SK-N-SH (cell line): ENCODE data around the gene PROM1. TPM values are rescaled to one million over a fixed set of nuclear protein-coding genes. Genes with fewer than 3 reads are reported as not detected.

ENCODE experiments used
- CTCF ChIA-PET: fragments of 300-600, 350-600 bp; formaldehyde crosslinking; extraction: SDS; loops from one replicate; lab custom pipeline; 2021; lab: Yijun Ruan, JAX
- POLR2A ChIA-PET: fragments of 350-600 bp; sonication (Branson Sonifier 250); formaldehyde crosslinking; extraction: SDS; loops from one replicate; lab custom pipeline; 2020; ENCODE audit warnings: antibody characterized with exemption, inconsistent platforms; lab: Yijun Ruan, JAX
- DNase-seq: peaks from one replicate; pipeline ENCODE4 v3.0.0; 2012
- H2AFZ ChIP-seq: fragments of 200-600 bp; sonication (generic); 2 replicates; pipeline ENCODE4 v1.8.1; 2016; ENCODE audit warnings: antibody characterized with exemption, mild to moderate bottlenecking, low read depth
- H3F3A ChIP-seq: fragments of 200-600 bp; sonication (generic); replicated peaks from 2 replicates; pipeline ENCODE3; 2016; ENCODE audit warnings: antibody characterized with exemption, mild to moderate bottlenecking; ENCODE audit not compliant: insufficient read depth
- H3K27ac ChIP-seq, 2 experiments: fragments of 200-500 bp in 1 of 2; fragments of 200-600 bp in 1 of 2; sonication (Bioruptor generic) in 1 of 2; sonication (generic), shearing (Covaris generic) in 1 of 2; 2 replicates each; pipeline versions ENCODE4 v1.5.1 to v1.6.1; 2014 to 2016; ENCODE audit warnings: low read depth in 2 of 2, inconsistent platforms in 1 of 2, low read length in 1 of 2, mild to moderate bottlenecking in 1 of 2, mixed read lengths in 1 of 2
- H3K27me3 ChIP-seq: fragments of 200-600 bp; sonication (generic), shearing (Covaris generic); 2 replicates; pipeline ENCODE4 v1.6.1; 2016; ENCODE audit warnings: mixed run types; ENCODE audit not compliant: insufficient read depth
- H3K36me3 ChIP-seq, 2 experiments: fragments of 200-500 bp in 1 of 2; fragments of 200-600 bp in 1 of 2; sonication (Bioruptor generic) in 1 of 2; sonication (generic) in 1 of 2; replicated peaks in 1 of 2; 2 replicates each; pipeline versions ENCODE3 to v1.5.1; 2014 to 2016; ENCODE audit warnings: low read length in 1 of 2, mild to moderate bottlenecking in 1 of 2; ENCODE audit not compliant: insufficient read depth in 2 of 2, control insufficient read depth in 1 of 2
- H3K4me1 ChIP-seq, 2 experiments: fragments of 200-500 bp in 1 of 2; fragments of 200-600 bp in 1 of 2; sonication (Bioruptor generic) in 1 of 2; sonication (generic), shearing (Covaris generic) in 1 of 2; 2 replicates each; pipeline versions ENCODE4 v1.5.1 to v1.6.1; 2014 to 2016; ENCODE audit warnings: low read depth in 1 of 2, low read length in 1 of 2, mixed run types in 1 of 2; ENCODE audit not compliant: insufficient read depth in 2 of 2, control insufficient read depth in 1 of 2
- H3K4me2 ChIP-seq: fragments of 200-600 bp; sonication (generic), shearing (Covaris generic); 2 replicates; pipeline ENCODE4 v1.6.1; 2017; ENCODE audit warnings: mixed run types
- H3K4me3 ChIP-seq, 2 experiments: fragments of 200-500 bp in 1 of 2; fragments of 200-600 bp in 1 of 2; sonication (Bioruptor generic) in 1 of 2; sonication (generic), shearing (Covaris generic) in 1 of 2; 2 replicates each; pipeline versions ENCODE4 v1.5.1 to v1.8.1; 2014 to 2016; ENCODE audit warnings: low read depth in 2 of 2, inconsistent platforms in 1 of 2, low read length in 1 of 2, mild to moderate bottlenecking in 1 of 2, mixed read lengths in 1 of 2, moderate library complexity in 1 of 2
- H3K79me2 ChIP-seq: fragments of 200-600 bp; sonication (generic); 2 replicates; pipeline ENCODE4 v1.8.1; 2017; ENCODE audit warnings: mild to moderate bottlenecking; ENCODE audit not compliant: insufficient read depth
- H3K9ac ChIP-seq: fragments of 200-600 bp; sonication (generic); 2 replicates; pipeline ENCODE4 v1.6.1; 2017; ENCODE audit warnings: mixed run types
- H3K9me2 ChIP-seq: fragments of 200-600 bp; sonication (generic); 2 replicates; pipeline ENCODE4 v1.6.1; 2017; ENCODE audit warnings: mixed run types
- H3K9me3 ChIP-seq: fragments of 200-600 bp; sonication (generic); 2 replicates; pipeline ENCODE4 v1.6.1; 2017; ENCODE audit warnings: mixed run types, mild to moderate bottlenecking, moderate library complexity
- H4K20me1 ChIP-seq: fragments of 200-600 bp; sonication (generic); 2 replicates; pipeline ENCODE4 v1.6.1; 2017; ENCODE audit warnings: mild to moderate bottlenecking, mixed run types; ENCODE audit not compliant: insufficient read depth
- EZH2phosphoT487 ChIP-seq: fragments of 200-600 bp; sonication (generic); IDR thresholded peaks from 2 replicates; pipeline ENCODE4 v1.6.1; 2017; ENCODE audit warnings: low read depth, mixed run types, mild to moderate bottlenecking, antibody characterized with exemption, moderate library complexity, borderline replicate concordance
- IRF3 ChIP-seq: fragments of 150-350 bp; IDR thresholded peaks from 2 replicates; pipeline ENCODE4 v1.6.1; 2016; ENCODE audit warnings: mild to moderate bottlenecking, low read depth, low read length
- JUND ChIP-seq: IDR thresholded peaks from 2 replicates; pipeline ENCODE4 v1.4.0; 2012
- RXRA ChIP-seq: IDR thresholded peaks from 2 replicates; pipeline ENCODE4 v1.4.0; 2012; ENCODE audit warnings: low read depth, mild to moderate bottlenecking, borderline replicate concordance
- SMC3 ChIP-seq: IDR thresholded peaks from 2 replicates; pipeline ENCODE4 v1.6.1; 2012; ENCODE audit warnings: low read depth, low read length, improper control_type of control experiment
- TAF1 ChIP-seq: IDR thresholded peaks from 2 replicates; pipeline ENCODE4 v1.6.1; 2012; ENCODE audit warnings: low read depth, mild to moderate bottlenecking, low read length, moderate library complexity, borderline replicate concordance
- TCF12 ChIP-seq: IDR thresholded peaks from 2 replicates; pipeline ENCODE4 v1.4.0; 2012
- TEAD4 ChIP-seq: IDR thresholded peaks from 2 replicates; pipeline ENCODE4 v1.4.0; 2012; ENCODE audit warnings: mild to moderate bottlenecking, borderline replicate concordance; ENCODE audit not compliant: insufficient read depth
- USF1 ChIP-seq: IDR thresholded peaks from 2 replicates; pipeline ENCODE4 v1.4.0; 2012; ENCODE audit warnings: low read depth, borderline replicate concordance
- USF2 ChIP-seq: fragments of 150-350 bp; IDR thresholded peaks from 2 replicates; pipeline ENCODE4 v1.6.1; 2017; ENCODE audit warnings: antibody characterized with exemption, low read length, low read depth, borderline replicate concordance
- ZBTB33 ChIP-seq: IDR thresholded peaks from 2 replicates; pipeline ENCODE4 v1.4.0; 2012; ENCODE audit warnings: low read depth, borderline replicate concordance
- WGBS: methylation state at CpG from one replicate; pipeline ENCODE4 v1.1.6; 2017; ENCODE audit warnings: low lambda C conversion rate; 5-methylcytosine and 5-hydroxymethylcytosine counted together
- polyA plus RNA-seq, 3 experiments: library from polyadenylated mRNA; depleted of rRNA; stranded (reverse); fragments of >200 nt; gene quantifications; 2 replicates each; pipeline ENCODE4 v1.2.3, GENCODE V29; 2012

Gene PROM1
- polyA plus RNA-seq, 1 of the 3 experiments (the other 2 are of a cell fraction), result not detected

- TF ChIP-seq RXRA, result no peak
- TF ChIP-seq IRF3, result no peak
- no peak for TF ChIP-seq TEAD4
- TF ChIP-seq JUND, result no peak
- no peak for TF ChIP-seq TAF1
- TF ChIP-seq ZBTB33, result no peak
- TF ChIP-seq EZH2phosphoT487, result no peak
- no peak for TF ChIP-seq TCF12
- TF ChIP-seq SMC3, result no peak
- TF ChIP-seq, all 33 proteins: peak for 0
Measured at GRCh38 chr4:15942283-15942682, 141.5 kb downstream of the PROM1 start (continued).

- H2AFZ ChIP-seq, result no peak within 1 kb of the TSS
- ChIA-PET POLR2A (no interaction called here), CTCF (interaction anchor here (0.7 to 4.4 kb wide), 3 partner anchors 17 to 56 kb away, joined by 3 to 22 read pairs (median 3); no protein-coding TSS in a partner anchor)
- no peak within 1 kb of the TSS for H3K4me3 ChIP-seq
- H3K27me3 ChIP-seq, result no peaks in the 10 kb centered on the region; the same call in 1 of the 2 replicates
- no peak for DNase-seq
- H3K9me3 ChIP-seq, result no peaks in the 10 kb centered on the region
- no peaks in the 10 kb centered on the region for H3F3A ChIP-seq
- H3K9me2 ChIP-seq, result no peaks in the 10 kb centered on the region
- 84% methylated on average over 4 of the region's 4 CpGs for WGBS
- no peak within 1 kb of the TSS for H3K27ac ChIP-seq
- no peak within 1 kb of the TSS for H3K4me2 ChIP-seq
- no peaks in the 10 kb centered on the region for H3K4me1 ChIP-seq
- no peaks in the 10 kb centered on the region for H3K79me2 ChIP-seq
- no peaks in the 10 kb centered on the region for H3K36me3 ChIP-seq
- H3K9ac ChIP-seq, result no peak within 1 kb of the TSS
- TF ChIP-seq USF1 (no peak), IRF3 (no peak), USF2 (no peak), ZBTB33 (no peak)
- H4K20me1 ChIP-seq, result no peaks in the 10 kb centered on the region
Measured at GRCh38 chr4:15938640-15939039, 145.2 kb downstream of the PROM1 start, which contains the start of gene FGFBP1. FGFBP1 (minus strand) TSS chr4:15938740; CDS start chr4:15936632, 2,108 bp downstream.
